ENCODE measurements around the gene COX6A1.

DNA sequence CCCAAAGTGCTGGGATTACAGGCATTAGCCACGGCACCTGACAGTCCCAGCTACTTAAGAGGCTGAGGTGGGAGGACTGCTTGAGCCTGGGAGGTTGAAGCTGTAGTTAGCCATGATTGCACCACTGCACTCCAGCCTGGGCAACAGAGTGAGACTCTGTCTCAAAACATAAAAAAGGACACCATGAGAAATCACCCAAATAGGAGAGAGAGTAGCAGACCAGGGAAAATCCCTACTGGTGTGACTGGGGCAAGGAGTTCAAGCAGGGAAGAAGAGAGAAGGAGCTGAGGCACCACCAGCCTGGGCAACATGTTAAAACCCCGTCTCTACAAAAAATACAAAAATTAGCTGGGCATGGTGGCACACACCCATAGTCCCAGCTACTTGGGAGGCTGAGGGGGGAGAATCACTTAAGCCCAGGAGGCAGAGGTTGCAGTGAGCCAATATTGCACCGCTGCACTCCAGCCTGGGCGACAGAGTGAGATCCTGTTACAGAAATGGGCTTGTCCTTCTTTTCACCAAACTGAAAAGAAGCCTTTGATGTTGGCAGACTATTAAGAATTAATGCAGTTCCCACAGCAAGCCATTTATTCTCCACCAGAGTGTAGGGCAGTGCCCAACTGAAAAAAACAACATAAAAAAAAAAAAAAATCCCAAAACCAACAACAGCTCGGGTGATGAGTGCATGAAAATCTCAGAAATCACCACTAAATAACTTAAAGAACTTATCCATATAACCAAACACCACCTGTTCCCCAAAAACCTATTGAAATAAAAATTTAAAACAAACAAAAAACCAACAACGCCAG lies 36.1 kb downstream of the COX6A1 start:
- no peak for TF ChIP-seq POLR2A (IDR thresholded peaks at IDR 0.05)
- TF ChIP-seq, protein P1, sequence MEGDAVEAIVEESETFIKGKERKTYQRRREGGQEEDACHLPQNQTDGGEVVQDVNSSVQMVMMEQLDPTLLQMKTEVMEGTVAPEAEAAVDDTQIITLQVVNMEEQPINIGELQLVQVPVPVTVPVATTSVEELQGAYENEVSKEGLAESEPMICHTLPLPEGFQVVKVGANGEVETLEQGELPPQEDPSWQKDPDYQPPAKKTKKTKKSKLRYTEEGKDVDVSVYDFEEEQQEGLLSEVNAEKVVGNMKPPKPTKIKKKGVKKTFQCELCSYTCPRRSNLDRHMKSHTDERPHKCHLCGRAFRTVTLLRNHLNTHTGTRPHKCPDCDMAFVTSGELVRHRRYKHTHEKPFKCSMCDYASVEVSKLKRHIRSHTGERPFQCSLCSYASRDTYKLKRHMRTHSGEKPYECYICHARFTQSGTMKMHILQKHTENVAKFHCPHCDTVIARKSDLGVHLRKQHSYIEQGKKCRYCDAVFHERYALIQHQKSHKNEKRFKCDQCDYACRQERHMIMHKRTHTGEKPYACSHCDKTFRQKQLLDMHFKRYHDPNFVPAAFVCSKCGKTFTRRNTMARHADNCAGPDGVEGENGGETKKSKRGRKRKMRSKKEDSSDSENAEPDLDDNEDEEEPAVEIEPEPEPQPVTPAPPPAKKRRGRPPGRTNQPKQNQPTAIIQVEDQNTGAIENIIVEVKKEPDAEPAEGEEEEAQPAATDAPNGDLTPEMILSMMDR (IDR thresholded peaks at IDR 0.05), result no peak

All from testis (tissue), 2 donors.